D721Med (cell line): Measurements from ENCODE around the gene LHFPL4.
"Not testable (repeated sequence)": the region's sequence is repeated elsewhere in the genome, so short reads cannot be mapped to it uniquely, and the experiment has no call there.

Experiments
- DNase-seq: peaks from one replicate; pipeline ENCODE4 v3.0.0; 2011; ENCODE audit warnings: low spot score; ENCODE audit not compliant: insufficient read length
- FAIRE-seq: peaks from 2 replicates; lab custom pipeline; 2011; peaks lifted over from hg19 to GRCh38; lab: Jason Lieb, UNC
- CTCF ChIP-seq: IDR thresholded peaks from 2 replicates; pipeline ENCODE4 v1.5.1; 2012; ENCODE audit warnings: mild to moderate bottlenecking, control low read depth; ENCODE audit not compliant: insufficient read depth; ENCODE audit errors: missing control alignments

Gene LHFPL4

GRCh38 chr3:9553021-9553947, at the start of gene LHFPL4:
LHFPL4 (minus strand) TSS chr3:9553822; CDS start chr3:9552679, 1,143 bp downstream.
- no peak for FAIRE-seq
- peak; percentile 86 for DNase-seq

GRCh38 chr3:9602620-9603019, 49.0 kb upstream of the LHFPL4 start:
- FAIRE-seq (no peak), DNase-seq (no peak)
- no peak for TF ChIP-seq CTCF

More at GRCh38 chr3:9553021-9553947, at the start of gene LHFPL4:
- no peak for TF ChIP-seq CTCF

- not testable (repeated sequence) for FAIRE-seq, DNase-seq
These were observed 47.5 kb upstream of the LHFPL4 start for GRCh38 chr3:9601006-9601581.

- TF ChIP-seq CTCF, result no peak
- no peak for DNase-seq
- no peak for FAIRE-seq
These were observed 47.0 kb upstream of the LHFPL4 start for GRCh38 chr3:9600597-9600996.

- no peak for TF ChIP-seq CTCF
- DNase-seq (no peak), FAIRE-seq (no peak)
These were observed 45.3 kb upstream of the LHFPL4 start for GRCh38 chr3:9598783-9599387.

- TF ChIP-seq CTCF, result no peak
- no peak for DNase-seq
- no peak for FAIRE-seq
These were observed 42.3 kb upstream of the LHFPL4 start for GRCh38 chr3:9595877-9596276.

- not testable (repeated sequence) for DNase-seq, FAIRE-seq
These were observed 38.2 kb upstream of the LHFPL4 start for GRCh38 chr3:9591781-9592180.
